Uterus (tissue), 2 donors: ENCODE data around the gene CNIH2.

Experiments
- POLR2A ChIP-seq, 2 donors: fragments of 450-650 bp; IDR thresholded peaks; one replicate each; pipeline ENCODE4 v1.6.1; 2016; ENCODE audit warnings: antibody characterized with exemption in 2 of 2, mild to moderate bottlenecking in 1 of 2, moderate library complexity in 1 of 2
- TF ChIP-seq, protein P1 (sequence below), 4 experiments: fragments of 200-600 bp in 2 of 4; fragments of 450-650 bp in 2 of 4; sonication (generic) in 2 of 4; IDR thresholded peaks; one replicate each; pipeline ENCODE4 v1.5.1; 2016 to 2019; ENCODE audit warnings: antibody characterized with exemption in 4 of 4, mild to moderate bottlenecking in 2 of 4, moderate library complexity in 1 of 4

DNA sequence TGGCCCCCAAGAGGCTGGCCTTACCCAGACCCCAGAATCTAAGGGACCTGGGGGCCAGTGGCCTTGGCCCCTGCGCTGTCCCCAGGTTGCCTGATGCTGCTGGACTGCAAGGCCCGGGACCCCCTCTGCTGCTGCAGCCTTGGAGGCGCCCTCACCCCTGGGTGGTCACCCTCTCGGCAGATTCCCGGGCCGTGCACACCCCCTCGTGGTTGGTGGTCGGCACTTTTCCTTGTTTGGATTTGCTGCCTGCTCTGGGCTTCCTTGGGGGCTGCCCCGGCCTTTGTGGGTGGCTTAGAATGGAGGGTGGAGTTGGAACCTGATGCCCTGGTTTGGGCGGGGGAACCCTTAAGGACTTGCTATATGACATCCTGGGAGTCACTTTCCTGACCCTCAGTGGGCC is 53.0 kb downstream of the CNIH2 start:
- no peak for TF ChIP-seq POLR2A (IDR thresholded peaks at IDR 0.05)
- TF ChIP-seq, protein P1, sequence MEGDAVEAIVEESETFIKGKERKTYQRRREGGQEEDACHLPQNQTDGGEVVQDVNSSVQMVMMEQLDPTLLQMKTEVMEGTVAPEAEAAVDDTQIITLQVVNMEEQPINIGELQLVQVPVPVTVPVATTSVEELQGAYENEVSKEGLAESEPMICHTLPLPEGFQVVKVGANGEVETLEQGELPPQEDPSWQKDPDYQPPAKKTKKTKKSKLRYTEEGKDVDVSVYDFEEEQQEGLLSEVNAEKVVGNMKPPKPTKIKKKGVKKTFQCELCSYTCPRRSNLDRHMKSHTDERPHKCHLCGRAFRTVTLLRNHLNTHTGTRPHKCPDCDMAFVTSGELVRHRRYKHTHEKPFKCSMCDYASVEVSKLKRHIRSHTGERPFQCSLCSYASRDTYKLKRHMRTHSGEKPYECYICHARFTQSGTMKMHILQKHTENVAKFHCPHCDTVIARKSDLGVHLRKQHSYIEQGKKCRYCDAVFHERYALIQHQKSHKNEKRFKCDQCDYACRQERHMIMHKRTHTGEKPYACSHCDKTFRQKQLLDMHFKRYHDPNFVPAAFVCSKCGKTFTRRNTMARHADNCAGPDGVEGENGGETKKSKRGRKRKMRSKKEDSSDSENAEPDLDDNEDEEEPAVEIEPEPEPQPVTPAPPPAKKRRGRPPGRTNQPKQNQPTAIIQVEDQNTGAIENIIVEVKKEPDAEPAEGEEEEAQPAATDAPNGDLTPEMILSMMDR (IDR thresholded peaks at IDR 0.05): no peak
